ENCODE data around the gene DCST1. TPM values are rescaled to one million over a fixed set of nuclear protein-coding genes. Genes with fewer than 3 reads are reported as not detected.

DCST1 gene
- total and polyA plus RNA-seq, 2 donors (not counting 3 experiments of a cell fraction or from before 2014, with no cell fraction given): not detected

DNA sequence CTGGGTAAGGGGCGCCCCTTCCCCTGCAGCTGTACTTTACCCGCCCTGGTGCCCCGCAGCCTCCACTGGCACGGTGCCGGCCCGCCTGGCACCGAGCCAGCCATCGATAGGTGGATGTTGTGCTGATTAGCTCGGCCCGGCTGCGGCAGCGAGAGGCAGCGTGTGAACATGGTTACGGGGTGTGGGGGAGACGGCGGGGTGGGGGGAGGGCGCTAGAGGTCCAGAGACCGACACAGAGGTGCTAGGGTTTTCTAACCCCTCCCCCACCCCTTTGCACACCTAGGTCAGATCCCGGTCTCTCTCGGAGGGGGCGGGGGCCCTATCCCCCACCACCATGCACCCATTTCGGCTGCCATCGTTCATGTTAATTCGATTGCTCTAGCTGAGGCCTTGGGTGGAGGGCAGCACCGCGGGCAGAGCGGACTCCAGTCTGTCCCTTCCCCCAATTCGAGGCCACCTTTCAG, 36.6 kb downstream of the DCST1 start:
- POLR2A ChIA-PET: no interaction called here
- DNase-seq (ENCODE audit: low read depth, low spot score): no peak
- H2AFZ ChIP-seq (ENCODE audit: low read depth, low read length): no peak overlapping the region

DNA sequence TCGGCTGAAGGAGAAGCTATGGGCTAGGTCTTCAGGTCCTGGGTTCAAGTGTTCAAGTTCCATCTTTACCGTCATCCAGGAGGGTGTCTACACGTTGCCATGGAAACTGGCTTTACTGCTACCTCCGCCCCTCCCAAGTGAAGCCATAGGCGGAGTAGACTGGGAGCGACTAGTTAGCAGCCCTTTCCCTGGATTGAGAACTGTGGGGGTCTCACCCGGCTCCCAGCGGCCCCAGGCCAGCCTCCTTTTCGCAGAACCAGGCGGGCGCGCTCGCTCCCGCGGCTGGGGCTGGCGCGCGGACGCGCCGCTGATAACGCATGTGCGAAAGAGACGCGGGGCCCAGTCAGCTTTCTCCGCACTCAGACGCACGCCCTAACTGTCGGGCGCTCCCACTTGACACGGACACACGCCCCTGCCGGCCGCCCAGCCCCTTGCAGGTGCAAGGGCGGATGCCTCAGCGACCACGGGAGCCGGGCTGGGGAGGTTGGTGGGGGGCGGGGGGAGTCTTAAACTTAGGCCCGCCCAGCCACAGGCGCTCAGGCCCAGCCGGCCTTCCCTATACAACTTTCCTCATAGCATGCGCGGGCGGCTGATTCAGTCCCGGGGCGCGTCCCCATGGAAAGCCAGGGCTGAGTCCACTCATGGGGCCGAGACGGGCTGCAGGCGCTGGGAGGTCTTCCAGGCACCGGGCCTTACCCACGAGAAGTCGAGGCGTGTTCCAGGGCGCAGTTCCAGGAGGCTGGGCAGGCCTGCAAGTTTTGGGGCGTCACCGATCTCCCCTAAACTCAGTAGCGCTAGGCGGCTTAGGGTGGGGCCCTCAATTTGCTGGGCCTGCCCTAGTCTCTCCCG, 37.3 kb downstream of the DCST1 start:
- no peak for TF ChIP-seq POLR2A (IDR thresholded peaks at IDR 0.05; ENCODE audit: low read depth, low read length)
- no peak for TF ChIP-seq GATA2 (IDR thresholded peaks at IDR 0.05; ENCODE audit: insufficient read depth, insufficient read length, low read depth, low read length)
- peak; percentile 38 for TF ChIP-seq POLR2AphosphoS5 (IDR thresholded peaks at IDR 0.05; ENCODE audit: insufficient read depth, low read depth, low read length)
- TF ChIP-seq CTCF (IDR thresholded peaks at IDR 0.05; ENCODE audit: extremely low read depth in 1 of 2, insufficient read depth in 1 of 2, low read depth in 1 of 2, low read length in 2 of 2): peak; percentile 17 to 67
- H3K4me1 ChIP-seq (ENCODE audit: control insufficient read depth, extremely low read depth, insufficient read depth, low read length): no peaks in the 10 kb centered on the region
- CTCF ChIA-PET: interaction anchor here (0.5 to 2.0 kb wide), 10 partner anchors 9 to 97 kb away, joined by 3 to 10 read pairs (median 5); partner anchors contain the start of genes ADAM15, FLAD1 and LENEP
- no peak overlapping the region for H3K27ac ChIP-seq (ENCODE audit: insufficient read depth, low read depth, low read length)
- H3K4me3 ChIP-seq (replicated peaks in 1 of 3; ENCODE audit: insufficient read depth in 1 of 3, low read depth in 1 of 3, low read length in 3 of 3): peak overlapping the region in 2 of 3 experiments; percentile 19 to 37
- peak; percentile 71 for DNase-seq (ENCODE audit: low read depth, low spot score)
- no peaks in the 10 kb centered on the region for H4K20me1 ChIP-seq (replicated peaks; ENCODE audit: control insufficient read depth, extremely low read depth, insufficient read depth, low read length)
- H3K9me1 ChIP-seq (replicated peaks; ENCODE audit: control insufficient read depth, extremely low read depth, insufficient read depth, low read length): no peaks in the 10 kb centered on the region
- POLR2A ChIA-PET: no interaction called here
- no peak overlapping the region for H3K9ac ChIP-seq (replicated peaks; ENCODE audit: extremely low read depth, insufficient read depth, low read length)
- peak overlapping the region; percentile 34 for H2AFZ ChIP-seq (ENCODE audit: low read depth, low read length)
- peaks cover 4 to 6% of the 10 kb centered on the region in 2 experiments for H3K36me3 ChIP-seq (ENCODE audit: control insufficient read depth in 2 of 2, extremely low read depth in 1 of 2, insufficient read depth in 2 of 2, low read length in 2 of 2)
- H3K4me2 ChIP-seq (ENCODE audit: insufficient read depth, low read length): peak overlapping the region; percentile 77
- H3K9me3 ChIP-seq (replicated peaks; ENCODE audit: control insufficient read depth, insufficient read depth, low read length): no peaks in the 10 kb centered on the region
- intact Hi-C loops (cut with micrococcal nuclease): loop anchor here (2.0 kb wide), 1 partner anchor 14 kb away; no protein-coding TSS in a partner anchor
- no TSS peak for BruUV-seq (replicated peaks)
- peaks cover 0 to 4% of the 10 kb centered on the region in 2 experiments for H3K27me3 ChIP-seq (ENCODE audit: control insufficient read depth in 2 of 2, insufficient read depth in 2 of 2, low read length in 2 of 2)
- no peaks in the 10 kb centered on the region for H3K79me2 ChIP-seq (ENCODE audit: control insufficient read depth, insufficient read depth, low read length)
- FAIRE-seq: peak; percentile 81
- dilution Hi-C loops (cut with MboI; ENCODE audit: extremely low pct_ligation_motif_present, low sequenced_read_pairs): no loop called here

More for the DNA sequence above, 36.6 kb downstream of the DCST1 start:
- FAIRE-seq: no peak
- H3K9me1 ChIP-seq (replicated peaks; ENCODE audit: control insufficient read depth, extremely low read depth, insufficient read depth, low read length): no peaks in the 10 kb centered on the region
- no peaks in the 10 kb centered on the region for H3K4me1 ChIP-seq (ENCODE audit: control insufficient read depth, extremely low read depth, insufficient read depth, low read length)
- H3K36me3 ChIP-seq (ENCODE audit: control insufficient read depth in 2 of 2, extremely low read depth in 1 of 2, insufficient read depth in 2 of 2, low read length in 2 of 2): peaks cover 4 to 6% of the 10 kb centered on the region in 2 experiments
- H3K27me3 ChIP-seq (ENCODE audit: control insufficient read depth in 2 of 2, insufficient read depth in 2 of 2, low read length in 2 of 2): peaks cover 0 to 4% of the 10 kb centered on the region in 2 experiments
- peaks cover under 1% of the 10 kb centered on the region for H3K79me2 ChIP-seq (ENCODE audit: control insufficient read depth, insufficient read depth, low read length)
- no peak for TF ChIP-seq FOS (IDR thresholded peaks at IDR 0.05; ENCODE audit: borderline replicate concordance, insufficient read depth, low read length)
- peak overlapping the region; percentile 77 for H3K4me2 ChIP-seq (ENCODE audit: insufficient read depth, low read length)
- intact Hi-C loops (cut with micrococcal nuclease) (loop anchor here (2.0 kb wide), 1 partner anchor 15 kb away; no protein-coding TSS in a partner anchor), dilution Hi-C loops (cut with MboI; ENCODE audit: extremely low pct_ligation_motif_present, low sequenced_read_pairs) (no loop called here)
- H4K20me1 ChIP-seq (replicated peaks; ENCODE audit: control insufficient read depth, extremely low read depth, insufficient read depth, low read length): no peaks in the 10 kb centered on the region
- no peak overlapping the region for H3K9ac ChIP-seq (replicated peaks; ENCODE audit: extremely low read depth, insufficient read depth, low read length)
- CTCF ChIA-PET: interaction anchor here (0.5 to 2.0 kb wide), 10 partner anchors 8 to 97 kb away, joined by 3 to 10 read pairs (median 5); partner anchors contain the start of genes ADAM15, FLAD1 and LENEP
- BruUV-seq (replicated peaks): no TSS peak
- no peak overlapping the region for H3K4me3 ChIP-seq (replicated peaks in 1 of 3; ENCODE audit: insufficient read depth in 1 of 3, low read depth in 1 of 3, low read length in 3 of 3)
- no peak overlapping the region for H3K27ac ChIP-seq (ENCODE audit: insufficient read depth, low read depth, low read length)
- no peaks in the 10 kb centered on the region for H3K9me3 ChIP-seq (replicated peaks; ENCODE audit: control insufficient read depth, insufficient read depth, low read length)
